ENCODE results near the gene CYTH2. TPM values are rescaled to one million over a fixed set of nuclear protein-coding genes. Genes with fewer than 3 reads are reported as not detected.
"Not testable (repeated sequence)": the region's sequence is repeated elsewhere in the genome, so short reads cannot be mapped to it uniquely, and the experiment has no call there.

CYTH2 gene
- total and polyA plus RNA-seq, 2 experiments from 2014 or later: 41.1 to 60.4 TPM

DNA sequence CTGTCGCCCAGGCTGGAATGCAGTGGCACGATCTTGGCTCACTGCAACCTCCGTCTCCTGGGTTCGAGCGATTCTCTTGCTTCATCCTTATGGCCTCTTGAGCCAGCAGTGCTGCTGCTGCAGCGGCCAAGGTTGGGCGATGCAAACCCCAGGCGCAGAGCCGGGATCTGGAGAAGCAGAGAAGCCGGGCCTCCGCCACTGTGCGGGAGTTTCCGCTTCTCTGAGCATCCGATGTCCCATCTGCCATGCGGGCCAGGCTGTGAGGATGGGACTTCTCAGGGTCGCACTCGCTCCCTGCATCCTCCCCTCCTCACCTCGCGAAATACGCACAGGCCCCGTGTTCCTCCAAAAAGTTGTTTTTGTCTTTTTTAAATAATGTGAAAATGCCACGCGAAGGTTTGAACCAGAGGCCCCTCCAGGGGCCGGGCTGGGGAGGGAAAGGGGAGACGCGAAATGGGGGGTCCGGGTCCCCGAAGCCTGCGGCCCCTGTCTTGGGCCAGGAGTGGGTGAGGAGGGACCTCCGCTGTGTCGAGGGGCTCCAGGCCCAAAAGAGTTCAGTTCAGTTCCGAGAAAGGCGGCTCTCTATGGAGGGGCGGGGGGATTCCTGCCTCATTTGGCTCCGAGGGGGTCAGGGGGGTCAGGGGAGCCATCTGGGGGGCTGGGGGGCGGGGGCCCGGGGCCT is 15.9 kb downstream of the CYTH2 start:
- TF ChIP-seq STAT1 (IDR thresholded peaks at IDR 0.05; ENCODE audit: unreplicated experiment) (no peak), ZNF462 (CRISPR knock-in tag; IDR thresholded peaks at IDR 0.05) (no peak), JUNB (IDR thresholded peaks at IDR 0.05; ENCODE audit: unreplicated experiment) (no peak)
- TF ChIP-seq, protein P1, sequence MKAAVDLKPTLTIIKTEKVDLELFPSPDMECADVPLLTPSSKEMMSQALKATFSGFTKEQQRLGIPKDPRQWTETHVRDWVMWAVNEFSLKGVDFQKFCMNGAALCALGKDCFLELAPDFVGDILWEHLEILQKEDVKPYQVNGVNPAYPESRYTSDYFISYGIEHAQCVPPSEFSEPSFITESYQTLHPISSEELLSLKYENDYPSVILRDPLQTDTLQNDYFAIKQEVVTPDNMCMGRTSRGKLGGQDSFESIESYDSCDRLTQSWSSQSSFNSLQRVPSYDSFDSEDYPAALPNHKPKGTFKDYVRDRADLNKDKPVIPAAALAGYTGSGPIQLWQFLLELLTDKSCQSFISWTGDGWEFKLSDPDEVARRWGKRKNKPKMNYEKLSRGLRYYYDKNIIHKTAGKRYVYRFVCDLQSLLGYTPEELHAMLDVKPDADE (IDR thresholded peaks at IDR 0.05): no peak
- Histone ChIP-seq H3K79me2 (replicated peaks; ENCODE audit: insufficient read depth) (no peaks in the 10 kb centered on the region), H3K27me3 (ENCODE audit: insufficient read depth) (no peaks in the 10 kb centered on the region), H3K27ac (ENCODE audit: low read depth) (no peak overlapping the region), H3K9me2 (ENCODE audit: insufficient read depth) (no peaks in the 10 kb centered on the region), H3K4me1 (ENCODE audit: insufficient read depth) (peaks cover 15% of the 10 kb centered on the region), H4K20me1 (replicated peaks; ENCODE audit: insufficient read depth) (peaks cover 6% of the 10 kb centered on the region; the same call in 1 of the 2 replicates), H3K4me3 (no peak overlapping the region), H3K36me3 (ENCODE audit: insufficient read depth) (no peaks in the 10 kb centered on the region), H3F3A (replicated peaks; ENCODE audit: low read depth) (peaks cover 27% of the 10 kb centered on the region), H3K4me2 (no peak overlapping the region), H2AFZ (no peak overlapping the region)
- DNase-seq (ENCODE audit: low spot score) (peak; percentile 60), ATAC-seq (no peak)
- H3K9me3 Mint-ChIP-seq: peaks cover 2% of the 10 kb centered on the region
- peaks cover 48% of the 10 kb centered on the region for H3K27me3 Mint-ChIP-seq (ENCODE audit: insufficient read depth, low read depth, poor library complexity)
- H3K4me1 Mint-ChIP-seq: peaks cover 17% of the 10 kb centered on the region
- no peak overlapping the region for H3K27ac Mint-ChIP-seq
- peaks cover 8% of the 10 kb centered on the region for H3K36me3 Mint-ChIP-seq (ENCODE audit: low read depth)
- no peak overlapping the region for H3K4me3 Mint-ChIP-seq

DNA sequence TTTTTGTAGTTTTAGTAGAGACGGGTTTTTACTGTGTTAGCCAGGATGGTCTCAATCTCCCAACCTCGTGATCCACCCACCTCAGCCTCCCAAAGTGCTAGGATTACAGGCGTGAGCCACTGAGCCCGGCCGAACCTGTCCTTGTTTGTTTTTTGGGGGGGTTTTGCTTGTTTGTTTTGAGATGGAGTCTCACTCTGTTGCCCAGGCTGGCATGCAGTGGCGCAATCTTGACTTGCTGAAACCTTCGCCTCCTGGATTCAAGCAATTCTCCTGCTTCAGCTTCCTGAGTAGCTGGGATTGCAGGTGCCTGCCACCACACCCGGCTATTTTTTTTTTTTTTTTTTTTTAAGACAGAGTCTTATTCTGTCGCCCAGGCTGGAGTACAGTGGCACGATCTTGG is 17.5 kb downstream of the CYTH2 start:
- H3K4me3 ChIP-seq; H2AFZ ChIP-seq; H3K79me2 ChIP-seq (replicated peaks; ENCODE audit: insufficient read depth); H3K4me3 Mint-ChIP-seq; H3K9me2 ChIP-seq (ENCODE audit: insufficient read depth); H3K9me3 Mint-ChIP-seq; H3K36me3 Mint-ChIP-seq (ENCODE audit: low read depth); H3K4me2 ChIP-seq; DNase-seq (ENCODE audit: low spot score); H3K27ac Mint-ChIP-seq; ATAC-seq; H3K27me3 ChIP-seq (ENCODE audit: insufficient read depth); H4K20me1 ChIP-seq (replicated peaks; ENCODE audit: insufficient read depth); H3K27ac ChIP-seq (ENCODE audit: low read depth); H3K36me3 ChIP-seq (ENCODE audit: insufficient read depth): not testable (repeated sequence)
- H3F3A ChIP-seq (replicated peaks; ENCODE audit: low read depth): peaks cover 30% of the 10 kb centered on the region
- Mint-ChIP-seq H3K27me3 (ENCODE audit: insufficient read depth, low read depth, poor library complexity) (peaks cover 42% of the 10 kb centered on the region), H3K4me1 (peaks cover 16% of the 10 kb centered on the region)
- H3K4me1 ChIP-seq (ENCODE audit: insufficient read depth): peaks cover 12% of the 10 kb centered on the region

All from GM23338 (cell line).